Cardiac muscle cell (in vitro differentiated cells and primary cell): ENCODE results near the gene MAN1B1. TPM values are rescaled to one million over a fixed set of nuclear protein-coding genes. Genes with fewer than 3 reads are reported as not detected.

ENCODE experiments used
- DNase-seq, 2 donors: peaks; one replicate each; pipeline versions ENCODE4 v3.0.0 to v3.0.0-alpha.2; 2010 to 2017; ENCODE audit warnings: low read depth in 1 of 2, low spot score in 1 of 2
- H3K27ac ChIP-seq: fragments of 200-600 bp; sonication (generic); 2 replicates; pipeline ENCODE4 v1.5.1; 2016
- H3K27me3 ChIP-seq: fragments of 200-600 bp; sonication (generic); 2 replicates; pipeline ENCODE4 v1.6.0; 2016; ENCODE audit warnings: control low read depth
- H3K36me3 ChIP-seq: fragments of 200-600 bp; sonication (generic); 2 replicates; pipeline ENCODE4 v1.5.1; 2016; ENCODE audit warnings: control low read depth
- H3K4me1 ChIP-seq: fragments of 200-600 bp; sonication (generic); 2 replicates; pipeline ENCODE4 v1.8.1; 2017; ENCODE audit warnings: low read depth, mild to moderate bottlenecking, mixed run types
- H3K4me3 ChIP-seq: fragments of 200-600 bp; sonication (generic); 2 replicates; pipeline ENCODE4 v1.5.1; 2016; ENCODE audit warnings: mild to moderate bottlenecking
- H3K9me3 ChIP-seq: fragments of 200-600 bp; sonication (generic); 2 replicates; pipeline ENCODE4 v1.5.1; 2017; ENCODE audit warnings: low read depth, mild to moderate bottlenecking, control low read depth
- polyA plus RNA-seq: library from polyadenylated mRNA; unstranded; fragments of >200 nt; fragmentation: Nextera tagmentation; extraction: Ambion mirVana; gene quantifications from 2 replicates; pipeline ENCODE4 v1.2.1, GENCODE V29; 2016
- total RNA-seq: library from RNA; depleted of rRNA; stranded (reverse); fragments of >200 nt; gene quantifications from 2 replicates; pipeline ENCODE4 v1.2.3, GENCODE V29; 2016
- TF ChIP-seq, protein P1 (sequence below): IDR thresholded peaks from 2 replicates; pipeline ENCODE4 v1.5.1; 2012; ENCODE audit warnings: low read depth, mild to moderate bottlenecking, low read length

Gene MAN1B1
- total and polyA plus RNA-seq, 2 experiments from 2014 or later, result 67.6 to 73.3 TPM

DNA sequence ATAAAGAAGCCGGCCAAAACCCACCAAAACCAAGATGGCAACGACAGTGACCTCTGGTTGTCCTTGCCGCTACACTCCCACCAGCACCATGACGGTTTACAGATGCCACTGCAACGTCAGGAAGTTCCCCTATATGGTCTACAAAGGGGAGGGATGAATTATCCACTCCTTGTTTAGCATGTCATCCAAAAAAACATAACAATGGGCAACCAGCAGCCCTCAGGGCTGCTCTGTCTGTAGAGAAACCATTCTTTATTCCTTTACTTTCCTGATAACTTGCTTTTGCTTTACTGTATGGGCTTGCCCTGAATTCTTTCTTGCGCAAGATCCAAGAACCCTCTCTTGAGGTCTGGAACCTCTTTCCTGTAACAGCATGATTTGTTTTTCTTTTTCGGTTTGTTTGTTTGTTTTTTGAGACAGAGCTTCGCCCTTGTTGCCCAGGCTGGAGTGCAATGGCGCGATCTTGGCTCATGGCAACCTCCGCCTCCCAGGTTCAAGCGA is 11.5 kb upstream of the MAN1B1 start:
- peaks cover 33% of the 10 kb centered on the region for H3K27me3 ChIP-seq
- no peak overlapping the region for H3K4me3 ChIP-seq
- H3K4me1 ChIP-seq, result no peaks in the 10 kb centered on the region
- no peak for DNase-seq
- TF ChIP-seq, protein P1, sequence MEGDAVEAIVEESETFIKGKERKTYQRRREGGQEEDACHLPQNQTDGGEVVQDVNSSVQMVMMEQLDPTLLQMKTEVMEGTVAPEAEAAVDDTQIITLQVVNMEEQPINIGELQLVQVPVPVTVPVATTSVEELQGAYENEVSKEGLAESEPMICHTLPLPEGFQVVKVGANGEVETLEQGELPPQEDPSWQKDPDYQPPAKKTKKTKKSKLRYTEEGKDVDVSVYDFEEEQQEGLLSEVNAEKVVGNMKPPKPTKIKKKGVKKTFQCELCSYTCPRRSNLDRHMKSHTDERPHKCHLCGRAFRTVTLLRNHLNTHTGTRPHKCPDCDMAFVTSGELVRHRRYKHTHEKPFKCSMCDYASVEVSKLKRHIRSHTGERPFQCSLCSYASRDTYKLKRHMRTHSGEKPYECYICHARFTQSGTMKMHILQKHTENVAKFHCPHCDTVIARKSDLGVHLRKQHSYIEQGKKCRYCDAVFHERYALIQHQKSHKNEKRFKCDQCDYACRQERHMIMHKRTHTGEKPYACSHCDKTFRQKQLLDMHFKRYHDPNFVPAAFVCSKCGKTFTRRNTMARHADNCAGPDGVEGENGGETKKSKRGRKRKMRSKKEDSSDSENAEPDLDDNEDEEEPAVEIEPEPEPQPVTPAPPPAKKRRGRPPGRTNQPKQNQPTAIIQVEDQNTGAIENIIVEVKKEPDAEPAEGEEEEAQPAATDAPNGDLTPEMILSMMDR, result no peak
- H3K36me3 ChIP-seq, result no peaks in the 10 kb centered on the region
- no peaks in the 10 kb centered on the region for H3K9me3 ChIP-seq
- H3K27ac ChIP-seq, result no peak overlapping the region

DNA sequence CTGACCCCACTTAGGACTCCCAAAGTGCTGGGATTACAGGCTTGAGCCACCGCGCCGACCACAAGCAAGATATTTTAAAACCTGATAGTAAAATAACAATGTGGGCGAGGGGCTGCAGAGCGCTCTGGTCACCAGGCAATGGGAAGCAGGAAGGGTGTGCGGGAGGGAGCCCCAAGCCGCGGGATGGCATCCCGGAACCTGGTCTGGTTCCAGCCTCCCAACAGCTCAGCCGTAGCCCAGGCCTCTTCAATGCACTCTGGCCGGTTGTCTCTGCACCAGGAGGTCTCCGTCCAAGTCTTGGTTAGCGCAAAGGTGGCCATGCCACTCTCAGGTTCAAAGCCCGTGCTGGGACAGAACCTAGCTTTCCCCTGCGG is 10.2 kb upstream of the MAN1B1 start:
- Histone ChIP-seq H3K27me3 (peaks cover 33% of the 10 kb centered on the region), H3K27ac (no peak overlapping the region), H3K4me1 (no peaks in the 10 kb centered on the region), H3K4me3 (peak overlapping the region; percentile 40), H3K9me3 (no peaks in the 10 kb centered on the region), H3K36me3 (no peaks in the 10 kb centered on the region)
- TF ChIP-seq, protein P1, result no peak
- no peak for DNase-seq

DNA sequence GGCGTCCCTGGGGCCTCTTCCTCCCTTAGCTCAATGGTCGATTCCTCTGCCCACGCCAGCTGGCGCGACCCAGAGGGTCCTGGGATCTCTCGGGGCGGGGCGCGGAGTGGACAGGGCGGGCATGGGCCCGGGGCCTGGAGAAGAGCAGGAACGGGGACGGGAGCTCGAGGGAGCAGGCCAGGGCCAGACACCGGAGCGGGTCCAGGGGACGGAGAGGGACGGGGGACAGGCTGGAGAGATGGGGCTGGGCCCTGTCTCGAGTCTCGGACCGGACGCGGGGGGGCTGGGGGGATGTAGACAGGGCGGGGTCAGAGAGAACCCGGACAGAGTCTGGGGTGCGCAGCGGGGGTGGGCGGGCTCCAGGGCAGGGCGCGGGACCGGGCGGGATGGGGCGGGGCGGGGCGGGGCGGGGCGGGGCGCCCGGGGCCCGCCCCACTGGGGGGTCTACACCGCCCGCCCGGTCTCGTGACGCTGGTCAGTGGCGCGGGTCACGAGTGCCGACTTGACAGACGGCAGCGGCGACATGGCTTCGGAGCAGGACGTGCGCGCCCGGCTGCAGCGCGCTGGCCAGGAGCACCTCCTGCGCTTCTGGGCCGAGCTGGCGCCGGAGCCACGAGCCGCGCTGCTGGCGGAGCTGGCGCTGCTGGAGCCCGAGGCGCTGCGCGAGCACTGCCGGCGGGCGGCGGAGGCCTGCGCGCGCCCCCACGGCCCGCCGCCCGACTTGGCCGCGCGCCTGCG is 9.6 kb upstream of the MAN1B1 start, which contains the start of gene UAP1L1:
TSS of gene UAP1L1 (plus strand) at position 508 of the 738 bp plus-strand sequence. CDS start at position 524, 16 bp downstream.
- TF ChIP-seq, protein P1, result no peak
- H3K9me3 ChIP-seq, result no peaks in the 10 kb centered on the region
- H3K27ac ChIP-seq, result no peak within 1 kb of the TSS
- H3K36me3 ChIP-seq, result no peaks in the 10 kb centered on the region
- peak; percentile 65 to 75 for DNase-seq
- peak within 1 kb of the TSS; percentile 40 for H3K4me3 ChIP-seq
- H3K4me1 ChIP-seq, result no peaks in the 10 kb centered on the region
- H3K27me3 ChIP-seq, result peaks cover 33% of the 10 kb centered on the region

DNA sequence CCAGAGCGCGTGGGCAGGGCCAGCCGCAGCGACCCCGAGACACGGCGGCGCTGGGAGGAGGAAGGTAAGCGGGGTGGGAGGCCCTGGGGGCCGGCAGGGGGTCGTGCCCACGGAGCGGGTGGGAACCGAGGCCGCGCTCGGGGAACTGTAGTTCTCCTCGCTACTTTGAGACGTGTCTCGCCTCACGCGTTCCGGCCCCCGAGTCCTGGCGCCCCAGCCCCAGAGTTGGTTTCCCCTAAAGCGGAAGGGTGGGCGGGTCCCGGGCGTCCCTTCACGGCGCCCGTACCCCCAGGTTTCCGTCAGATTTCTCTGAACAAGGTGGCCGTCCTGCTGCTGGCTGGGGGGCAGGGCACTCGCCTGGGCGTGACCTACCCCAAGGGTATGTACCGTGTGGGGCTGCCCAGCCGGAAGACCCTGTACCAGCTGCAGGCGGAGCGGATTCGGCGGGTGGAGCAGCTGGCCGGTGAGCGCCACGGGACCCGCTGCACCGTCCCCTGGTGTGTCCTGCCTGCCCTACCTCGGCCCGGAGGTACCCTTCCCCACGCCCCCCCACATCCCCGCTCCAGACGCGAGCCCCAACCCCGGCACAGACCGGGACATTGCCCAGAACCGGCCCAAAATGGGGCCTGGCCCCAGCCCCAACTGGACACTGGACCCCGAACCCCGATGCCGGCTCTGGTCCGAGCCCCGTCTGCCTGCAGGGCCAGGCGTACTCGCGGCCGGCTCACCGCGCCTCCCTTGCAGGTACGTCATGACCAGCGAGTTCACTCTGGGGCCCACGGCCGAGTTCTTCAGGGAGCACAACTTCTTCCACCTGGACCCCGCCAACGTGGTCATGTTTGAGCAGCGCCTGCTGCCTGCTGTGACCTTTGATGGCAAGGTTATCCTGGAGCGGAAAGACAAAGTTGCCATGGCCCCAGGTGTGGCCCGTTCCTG is 8.8 kb upstream of the MAN1B1 start:
- no peaks in the 10 kb centered on the region for H3K4me1 ChIP-seq
- no peaks in the 10 kb centered on the region for H3K9me3 ChIP-seq
- peaks cover 33% of the 10 kb centered on the region for H3K27me3 ChIP-seq
- peak overlapping the region; percentile 40 for H3K4me3 ChIP-seq
- TF ChIP-seq, protein P1, result no peak
- H3K36me3 ChIP-seq, result no peaks in the 10 kb centered on the region
- DNase-seq, result peak in 1 of 2 donors; percentile 13
- no peak overlapping the region for H3K27ac ChIP-seq

DNA sequence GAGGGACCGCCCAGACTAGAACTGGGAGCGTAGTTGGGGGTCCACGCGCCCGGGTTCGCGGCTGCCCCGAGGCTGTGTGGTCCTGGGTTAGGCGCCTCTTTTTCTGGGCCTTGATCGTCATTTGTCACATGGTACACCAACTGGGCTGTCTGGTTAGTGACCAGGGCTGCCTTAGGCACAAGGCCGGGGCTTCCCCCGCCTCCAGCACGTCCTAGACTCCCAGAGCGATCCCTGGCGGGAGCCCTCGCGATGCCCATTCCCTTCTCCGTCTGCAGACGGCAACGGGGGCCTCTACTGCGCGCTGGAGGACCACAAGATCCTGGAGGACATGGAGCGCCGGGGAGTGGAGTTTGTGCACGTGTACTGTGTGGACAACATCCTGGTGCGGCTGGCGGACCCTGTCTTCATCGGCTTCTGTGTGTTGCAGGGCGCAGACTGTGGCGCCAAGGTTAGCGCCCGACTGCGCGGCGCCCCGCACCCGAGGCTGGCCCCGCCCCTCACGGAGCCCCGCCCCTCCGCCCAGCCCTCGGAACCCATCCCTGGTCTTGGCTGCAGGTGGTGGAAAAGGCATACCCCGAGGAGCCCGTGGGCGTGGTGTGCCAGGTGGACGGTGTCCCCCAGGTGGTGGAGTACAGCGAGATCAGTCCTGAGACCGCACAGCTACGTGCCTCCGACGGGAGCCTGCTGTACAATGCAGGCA is 7.9 kb upstream of the MAN1B1 start:
- peak overlapping the region; percentile 40 for H3K4me3 ChIP-seq
- DNase-seq, result no peak

More for the DNA sequence above, 7.9 kb upstream of the MAN1B1 start:
- H3K27ac ChIP-seq, result no peak overlapping the region
- no peaks in the 10 kb centered on the region for H3K4me1 ChIP-seq
- no peaks in the 10 kb centered on the region for H3K36me3 ChIP-seq
- H3K27me3 ChIP-seq, result peaks cover 33% of the 10 kb centered on the region
- TF ChIP-seq, protein P1, result no peak
- H3K9me3 ChIP-seq, result no peaks in the 10 kb centered on the region
